ENCODE measurements around the gene GNA15. TPM values are rescaled to one million over a fixed set of nuclear protein-coding genes. Genes with fewer than 3 reads are reported as not detected.

The GNA15 gene
- total and polyA plus RNA-seq, 7 donors: 0.55 to 6.0 (median 4.6) TPM

DNA sequence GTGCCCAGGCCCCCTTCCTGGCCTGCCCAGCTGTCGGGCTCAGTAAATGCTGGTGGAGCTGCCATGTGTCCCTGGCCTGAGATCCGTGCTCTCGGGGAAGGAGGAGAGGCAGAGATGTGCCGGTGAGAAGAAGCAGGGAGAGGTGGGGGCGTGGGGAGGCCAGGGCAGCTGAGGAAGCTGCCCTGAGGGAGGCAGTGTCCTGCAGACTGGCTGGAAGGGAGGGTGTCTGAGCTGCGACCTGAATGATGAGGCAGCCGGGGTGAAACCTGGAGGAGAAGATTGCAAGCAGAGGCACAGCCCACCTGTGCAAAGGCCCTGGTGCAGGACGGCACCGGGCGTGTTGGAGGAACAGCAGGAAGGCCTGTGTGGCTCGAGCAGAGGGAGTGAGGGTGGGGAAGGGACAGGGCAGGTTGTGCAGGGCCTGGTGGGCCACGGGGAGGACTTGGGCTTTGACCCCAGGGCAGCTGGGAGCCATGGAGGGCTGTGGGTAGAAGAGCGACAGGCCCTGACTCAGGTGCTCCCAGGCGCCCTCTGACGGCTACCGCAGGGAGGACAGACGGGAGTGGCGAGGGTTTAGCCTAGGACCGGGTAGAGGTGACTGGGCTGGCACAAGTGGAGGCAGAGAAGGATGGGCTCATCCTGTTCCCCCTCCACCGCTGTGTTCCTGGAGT is 74.6 kb downstream of the GNA15 start:
- intact Hi-C loops (cut with DNase I): no loop called here
- no peak overlapping the region for H3K4me3 ChIP-seq
- no peaks in the 10 kb centered on the region for H3K9me3 ChIP-seq
- peaks cover 0 to 29% (median 17%) of the 10 kb centered on the region in 4 donors for H3K36me3 ChIP-seq
- DNase-seq: no peak
- 34 to 46% methylated on average over 20 of the region's 20 CpGs for WGBS, 2 donors
- TF ChIP-seq, protein P1, sequence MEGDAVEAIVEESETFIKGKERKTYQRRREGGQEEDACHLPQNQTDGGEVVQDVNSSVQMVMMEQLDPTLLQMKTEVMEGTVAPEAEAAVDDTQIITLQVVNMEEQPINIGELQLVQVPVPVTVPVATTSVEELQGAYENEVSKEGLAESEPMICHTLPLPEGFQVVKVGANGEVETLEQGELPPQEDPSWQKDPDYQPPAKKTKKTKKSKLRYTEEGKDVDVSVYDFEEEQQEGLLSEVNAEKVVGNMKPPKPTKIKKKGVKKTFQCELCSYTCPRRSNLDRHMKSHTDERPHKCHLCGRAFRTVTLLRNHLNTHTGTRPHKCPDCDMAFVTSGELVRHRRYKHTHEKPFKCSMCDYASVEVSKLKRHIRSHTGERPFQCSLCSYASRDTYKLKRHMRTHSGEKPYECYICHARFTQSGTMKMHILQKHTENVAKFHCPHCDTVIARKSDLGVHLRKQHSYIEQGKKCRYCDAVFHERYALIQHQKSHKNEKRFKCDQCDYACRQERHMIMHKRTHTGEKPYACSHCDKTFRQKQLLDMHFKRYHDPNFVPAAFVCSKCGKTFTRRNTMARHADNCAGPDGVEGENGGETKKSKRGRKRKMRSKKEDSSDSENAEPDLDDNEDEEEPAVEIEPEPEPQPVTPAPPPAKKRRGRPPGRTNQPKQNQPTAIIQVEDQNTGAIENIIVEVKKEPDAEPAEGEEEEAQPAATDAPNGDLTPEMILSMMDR (IDR thresholded peaks at IDR 0.05): peak in 3 of 4 experiments; percentile 20 to 47 (median 23)
- no peak for TF ChIP-seq EP300 (IDR thresholded peaks at IDR 0.05)
- H3K27me3 ChIP-seq: no peaks in the 10 kb centered on the region
- H3K27ac ChIP-seq: no peak overlapping the region
- no peaks in the 10 kb centered on the region for H3K4me1 ChIP-seq

DNA sequence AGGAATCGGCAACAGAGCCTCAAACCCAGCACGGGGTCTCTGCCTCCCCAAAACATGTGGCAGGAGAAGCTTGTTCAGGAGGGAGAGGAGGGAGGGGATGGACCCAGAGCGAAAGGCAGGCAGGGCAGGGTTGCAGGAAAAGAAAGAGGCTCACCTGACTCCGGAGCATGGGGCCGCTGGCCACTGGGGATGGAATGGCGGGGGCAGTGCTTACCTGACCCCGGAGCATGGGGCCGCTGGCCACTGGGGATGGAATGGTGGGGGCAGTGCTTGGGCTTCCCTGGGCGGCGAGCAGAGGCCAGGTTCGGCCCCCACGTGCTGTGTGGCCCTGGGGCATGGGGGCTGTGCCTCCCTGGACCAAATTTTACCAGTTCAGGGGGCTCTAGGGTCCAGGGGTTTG is 75.4 kb downstream of the GNA15 start:
- DNase-seq: no peak
- H3K4me1 ChIP-seq: no peaks in the 10 kb centered on the region
- no peaks in the 10 kb centered on the region for H3K27me3 ChIP-seq
- intact Hi-C loops (cut with DNase I): no loop called here
- no peaks in the 10 kb centered on the region for H3K9me3 ChIP-seq
- no peak overlapping the region for H3K27ac ChIP-seq
- peaks cover 0 to 22% (median 14%) of the 10 kb centered on the region in 4 donors for H3K36me3 ChIP-seq
- WGBS, 2 donors: 62 to 66% methylated on average over 12 of the region's 12 CpGs
- no peak for TF ChIP-seq EP300 (IDR thresholded peaks at IDR 0.05)
- TF ChIP-seq POLR2AphosphoS5 (IDR thresholded peaks at IDR 0.05): no peak
- no peak for TF ChIP-seq POLR2A (IDR thresholded peaks at IDR 0.05)
- TF ChIP-seq, protein P1 (IDR thresholded peaks at IDR 0.05): no peak
- H3K4me3 ChIP-seq: no peak overlapping the region

DNA sequence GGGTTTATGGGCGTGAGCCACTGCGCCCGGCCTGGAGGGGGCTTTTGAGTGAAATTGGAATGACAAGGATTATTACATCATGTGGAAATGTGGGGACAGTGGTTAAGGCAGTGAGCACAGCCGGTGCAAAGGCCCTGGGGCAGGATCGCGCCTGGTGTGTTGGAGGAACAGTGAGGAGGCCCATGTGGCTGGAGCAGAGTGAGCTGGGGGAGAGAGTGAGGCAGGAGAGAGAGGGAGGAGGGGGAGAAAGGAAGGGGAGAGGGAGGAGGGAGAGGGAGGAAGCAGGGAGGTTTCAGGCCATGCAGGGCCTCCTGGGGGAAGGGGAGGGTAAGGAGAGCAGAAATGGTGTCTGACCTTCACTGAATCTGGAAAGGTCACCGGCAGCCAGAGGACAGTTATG is 77.3 kb downstream of the GNA15 start:
- H3K4me1 ChIP-seq: no peaks in the 10 kb centered on the region
- H3K4me3 ChIP-seq: no peak overlapping the region
- DNase-seq: no peak
- no peaks in the 10 kb centered on the region for H3K27me3 ChIP-seq
- no peaks in the 10 kb centered on the region for H3K9me3 ChIP-seq
- intact Hi-C loops (cut with DNase I): no loop called here
- TF ChIP-seq POLR2A (IDR thresholded peaks at IDR 0.05) (no peak), POLR2AphosphoS5 (IDR thresholded peaks at IDR 0.05) (no peak), EP300 (IDR thresholded peaks at IDR 0.05) (no peak)
- TF ChIP-seq, protein P1 (IDR thresholded peaks at IDR 0.05): no peak
- H3K27ac ChIP-seq: no peak overlapping the region
- WGBS, 2 donors: 95 to 96% methylated on average over 7 of the region's 7 CpGs
- peaks cover 0 to 2% (median 0%) of the 10 kb centered on the region in 4 donors for H3K36me3 ChIP-seq

Other genes with a start within 250 kb of the GNA15 start
- 1 to 10 TPM; 1.4 to 6.1 (median 1.9) TPM for gene ZNF57, start 235.1 kb upstream of the GNA15 start, total RNA-seq
- gene ZNF57, start 235.1 kb upstream of the GNA15 start, polyA plus RNA-seq: 10 to 100 TPM in 2 of 3 donors, 1 to 10 TPM in 1; 7.1 to 16.8 (median 12.9) TPM
- gene ZNF77, start 191.1 kb upstream of the GNA15 start, total RNA-seq: 1 to 10 TPM; 3.4 to 8.2 (median 5.3) TPM
- gene ZNF77, start 191.1 kb upstream of the GNA15 start, polyA plus RNA-seq: 1 to 10 TPM; 1.8 to 2.7 (median 2.1) TPM
- under 1 TPM in 3 of 4 donors, not detected in 1; 0.71 to 0.99 (median 0.81) TPM for gene TLE6, start 158.5 kb upstream of the GNA15 start, total RNA-seq
- 1 to 10 TPM; 1.8 to 7.2 (median 3.0) TPM for gene TLE6, start 158.5 kb upstream of the GNA15 start, polyA plus RNA-seq
- gene TLE2, start 106.8 kb upstream of the GNA15 start, total RNA-seq: 10 to 100 TPM; 27.8 to 66.5 (median 47.3) TPM
- gene TLE2, start 106.8 kb upstream of the GNA15 start, polyA plus RNA-seq: 10 to 100 TPM; 10.9 to 20.9 (median 14.4) TPM
- 100 to 1,000 TPM; 581 to 711 (median 629) TPM for gene TLE5, start 73.5 kb upstream of the GNA15 start, total RNA-seq
- gene TLE5, start 73.5 kb upstream of the GNA15 start, polyA plus RNA-seq: 100 to 1,000 TPM; 561 to 714 (median 581) TPM
- 10 to 100 TPM; 43.2 to 52.5 (median 45.4) TPM for gene GNA11, start 41.7 kb upstream of the GNA15 start, total RNA-seq
- gene GNA11, start 41.7 kb upstream of the GNA15 start, polyA plus RNA-seq: 100 to 1,000 TPM in 2 of 3 donors, 10 to 100 TPM in 1; 90.1 to 151 (median 150) TPM
- gene S1PR4, start 42.7 kb downstream of the GNA15 start, total RNA-seq: 1 to 10 TPM in 1 of 4 donors, under 1 TPM in 2, not detected in 1; 0.33 to 1.9 (median 0.36) TPM
- 10 to 100 TPM in 1 of 3 donors, under 1 TPM in 1, not detected in 1; 0.60 to 24.4 TPM for gene S1PR4, start 42.7 kb downstream of the GNA15 start, polyA plus RNA-seq
- gene NCLN, start 49.9 kb downstream of the GNA15 start, total RNA-seq: 10 to 100 TPM; 12.2 to 23.5 (median 16.0) TPM
- 10 to 100 TPM; 15.0 to 94.7 (median 18.7) TPM for gene NCLN, start 49.9 kb downstream of the GNA15 start, polyA plus RNA-seq
- gene CELF5, start 88.6 kb downstream of the GNA15 start, total RNA-seq: 1 to 10 TPM in 2 of 4 donors, under 1 TPM in 2; 0.33 to 1.1 (median 0.72) TPM
- under 1 TPM in 2 of 3 donors, not detected in 1; under 0.01 to 0.38 TPM for gene CELF5, start 88.6 kb downstream of the GNA15 start, polyA plus RNA-seq
- gene NFIC, start 230.6 kb downstream of the GNA15 start, total RNA-seq: 100 to 1,000 TPM in 1 of 4 donors, 10 to 100 TPM in 3; 63.2 to 114 (median 74.2) TPM
- gene NFIC, start 230.6 kb downstream of the GNA15 start, polyA plus RNA-seq: 10 to 100 TPM in 2 of 3 donors, 1 to 10 TPM in 1; 9.0 to 45.7 (median 10.2) TPM

All from sigmoid colon (tissue), 7 donors.